ENCODE data around the gene LBHD2.

GRCh38 chr14:103097994-103098957, 14.3 kb downstream of the LBHD2 start:
- TF ChIP-seq CTCF (IDR thresholded peaks at IDR 0.05; ENCODE audit: insufficient read depth, low read length) (no peak), POLR2AphosphoS5 (IDR thresholded peaks at IDR 0.05; ENCODE audit: low read depth) (no peak)

All from HL-60 (cell line).